Putamen (tissue), 1 donor: ENCODE results near the gene UBTF.

Source experiments
- DNase-seq: peaks from one replicate; pipeline ENCODE4 v3.0.0-alpha.2; 2016; ENCODE audit warnings: low spot score

The UBTF gene, protein sequence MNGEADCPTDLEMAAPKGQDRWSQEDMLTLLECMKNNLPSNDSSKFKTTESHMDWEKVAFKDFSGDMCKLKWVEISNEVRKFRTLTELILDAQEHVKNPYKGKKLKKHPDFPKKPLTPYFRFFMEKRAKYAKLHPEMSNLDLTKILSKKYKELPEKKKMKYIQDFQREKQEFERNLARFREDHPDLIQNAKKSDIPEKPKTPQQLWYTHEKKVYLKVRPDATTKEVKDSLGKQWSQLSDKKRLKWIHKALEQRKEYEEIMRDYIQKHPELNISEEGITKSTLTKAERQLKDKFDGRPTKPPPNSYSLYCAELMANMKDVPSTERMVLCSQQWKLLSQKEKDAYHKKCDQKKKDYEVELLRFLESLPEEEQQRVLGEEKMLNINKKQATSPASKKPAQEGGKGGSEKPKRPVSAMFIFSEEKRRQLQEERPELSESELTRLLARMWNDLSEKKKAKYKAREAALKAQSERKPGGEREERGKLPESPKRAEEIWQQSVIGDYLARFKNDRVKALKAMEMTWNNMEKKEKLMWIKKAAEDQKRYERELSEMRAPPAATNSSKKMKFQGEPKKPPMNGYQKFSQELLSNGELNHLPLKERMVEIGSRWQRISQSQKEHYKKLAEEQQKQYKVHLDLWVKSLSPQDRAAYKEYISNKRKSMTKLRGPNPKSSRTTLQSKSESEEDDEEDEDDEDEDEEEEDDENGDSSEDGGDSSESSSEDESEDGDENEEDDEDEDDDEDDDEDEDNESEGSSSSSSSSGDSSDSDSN

DNA sequence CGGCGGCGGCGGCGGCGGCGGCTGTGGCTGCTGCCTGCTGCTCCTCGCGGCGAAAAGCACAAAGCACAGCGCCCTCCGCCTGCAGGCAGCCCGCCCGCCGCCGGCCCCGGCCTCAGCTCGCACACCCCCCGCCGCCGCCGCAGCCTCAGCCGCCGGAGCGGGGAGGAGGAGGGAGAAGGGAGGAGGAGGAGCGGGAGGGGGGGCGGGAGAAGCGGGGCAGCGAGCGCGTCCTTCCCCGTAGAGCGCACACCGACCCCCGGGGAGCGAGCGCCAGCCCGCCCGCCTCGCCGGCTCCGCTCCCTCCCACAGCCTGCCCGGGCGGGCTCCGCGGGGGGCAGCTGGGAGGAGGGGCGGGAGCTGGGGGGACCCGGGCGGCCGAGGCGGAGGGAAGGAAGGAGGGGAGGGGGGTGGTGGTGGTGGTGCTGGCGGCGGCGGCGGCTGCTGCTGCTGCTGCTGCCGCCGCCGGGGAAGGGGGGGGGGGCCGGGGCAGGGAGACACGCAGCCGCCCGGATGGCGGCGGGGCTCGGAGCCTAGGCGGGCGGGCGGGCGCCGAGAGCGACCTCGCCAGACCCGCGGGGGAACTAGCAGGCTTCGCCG lies at the start of gene UBTF:
UBTF (minus strand) TSS at position 60 of the 597 bp plus-strand sequence. CDS start 1,446 bp downstream, outside the sequence.
- peak; percentile 80 for DNase-seq

DNA sequence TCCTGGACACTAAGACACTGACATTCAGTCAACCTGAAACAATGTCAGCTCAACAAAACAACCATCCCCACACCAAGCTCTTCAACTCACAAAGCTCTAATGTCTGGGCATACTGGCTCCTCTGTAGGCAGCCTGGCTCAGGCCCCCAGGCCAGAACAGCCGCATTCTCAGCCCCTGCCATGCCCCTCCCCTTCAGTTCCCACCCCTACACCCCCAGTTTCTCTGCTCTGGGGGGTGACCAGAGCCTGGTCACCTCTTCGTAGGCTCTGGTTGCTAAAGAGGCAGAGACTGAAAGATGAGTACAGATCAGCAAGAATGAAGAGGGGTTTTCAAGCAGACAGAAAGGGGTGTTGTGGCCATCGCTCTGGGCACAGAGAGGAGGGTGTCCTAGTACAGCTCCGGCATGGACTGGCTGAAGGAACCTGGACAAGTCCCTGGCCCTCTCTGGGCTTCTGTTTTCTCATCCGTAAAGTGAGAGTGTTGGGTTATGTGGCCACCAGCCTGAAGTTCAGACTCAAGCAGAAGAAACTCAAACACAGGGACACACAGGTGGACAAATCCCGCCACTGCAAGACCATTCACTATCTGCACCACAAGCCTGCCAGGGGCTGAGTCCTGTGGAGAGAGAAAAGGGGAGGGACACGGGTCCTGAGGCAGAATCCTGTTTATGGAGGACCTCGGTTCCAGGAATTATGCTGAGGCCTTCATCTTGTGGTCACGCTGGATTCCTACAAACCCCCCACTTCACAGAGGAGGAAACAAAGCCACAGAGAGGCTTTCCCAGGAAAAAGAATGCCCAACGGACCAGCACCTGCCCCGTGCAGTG lies 49.4 kb upstream of the UBTF start:
- no peak for DNase-seq

DNA sequence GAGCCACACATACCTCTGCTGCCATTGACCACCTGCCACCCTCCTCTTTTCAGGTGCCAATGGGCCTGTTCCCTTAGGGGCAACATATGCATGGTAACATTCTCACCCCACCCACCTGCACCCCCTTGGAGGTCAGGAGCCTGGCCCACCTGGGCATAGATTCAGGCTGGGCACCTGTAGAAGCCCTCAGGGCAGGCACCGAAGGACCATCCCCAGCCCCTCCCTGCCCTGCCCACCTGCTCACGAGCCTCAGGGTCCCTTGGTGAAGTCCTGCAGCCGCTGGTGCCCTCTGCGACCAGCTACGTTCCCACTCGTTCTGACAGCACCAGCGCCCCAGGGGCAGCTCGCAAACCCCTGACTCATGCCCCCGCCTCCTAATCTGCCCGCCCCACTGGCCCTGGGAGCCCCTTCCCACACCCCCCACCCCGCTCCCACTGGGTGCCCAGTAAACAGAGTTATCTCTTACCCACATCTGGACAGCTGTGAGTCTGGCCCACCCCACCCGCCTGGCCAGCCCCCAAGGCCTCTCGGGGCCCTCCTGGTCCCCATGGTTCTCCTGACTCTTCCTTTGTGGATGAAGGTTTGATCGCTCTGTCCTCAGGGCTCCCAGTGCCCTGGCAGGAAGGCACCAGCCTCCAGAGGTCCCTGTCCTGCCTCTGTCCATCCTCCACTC lies 48.5 kb upstream of the UBTF start, which contains the start of gene SLC4A1:
SLC4A1 (minus strand) TSS at position 318 of the 673 bp plus-strand sequence. CDS start 5,269 bp downstream, outside the sequence.
- no peak for DNase-seq

DNA sequence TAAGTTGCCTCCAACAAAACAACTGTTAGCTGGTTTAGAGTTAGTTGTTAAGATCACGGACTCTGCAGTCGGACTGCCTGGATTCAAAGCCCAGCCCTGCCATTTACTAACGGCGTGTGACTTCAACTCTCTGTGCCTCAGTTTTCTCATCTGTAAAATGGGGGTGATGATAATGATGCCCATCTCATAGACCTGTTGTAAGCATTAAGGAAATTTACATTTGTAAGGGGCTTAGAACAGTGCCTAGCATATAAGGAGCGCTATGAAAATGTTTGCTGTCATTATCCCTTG lies 47.6 kb upstream of the UBTF start:
- no peak for DNase-seq

DNA sequence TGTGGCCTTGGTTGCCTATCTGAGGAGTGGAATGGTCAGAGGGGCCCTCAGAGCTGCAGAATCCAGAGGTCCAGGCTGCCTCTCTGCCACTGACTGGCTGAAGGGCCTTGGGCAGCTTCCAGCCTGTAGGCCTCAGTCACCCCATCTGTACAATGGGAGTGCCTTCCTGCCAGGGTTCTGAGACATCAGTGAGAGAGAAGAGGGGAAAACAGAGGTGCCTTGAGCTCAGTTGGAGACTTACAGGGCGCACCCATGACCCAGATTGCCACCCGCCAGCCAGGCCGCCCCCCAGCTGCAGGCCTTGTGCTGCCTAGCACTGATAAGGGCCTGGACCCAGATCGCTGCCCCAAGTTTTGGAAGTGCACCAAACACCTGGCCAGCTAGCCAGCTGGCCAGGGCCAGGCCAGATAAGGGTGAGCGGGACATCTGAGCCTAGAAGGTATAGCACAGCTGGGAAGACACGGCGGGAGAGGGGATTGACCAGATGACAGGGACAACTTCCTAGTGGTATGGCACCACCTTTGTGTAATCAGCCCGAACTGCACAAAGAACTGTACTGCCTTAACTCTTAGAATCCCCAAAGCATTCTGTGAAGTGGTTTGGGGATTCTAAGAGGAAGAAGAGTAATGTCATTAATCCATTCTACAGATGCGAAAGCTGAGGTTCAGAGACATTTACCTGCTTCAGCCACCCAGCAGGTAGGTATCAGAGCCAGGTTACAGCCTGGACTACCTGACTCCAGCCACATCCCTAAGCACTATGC lies 47.1 kb upstream of the UBTF start:
- no peak for DNase-seq

DNA sequence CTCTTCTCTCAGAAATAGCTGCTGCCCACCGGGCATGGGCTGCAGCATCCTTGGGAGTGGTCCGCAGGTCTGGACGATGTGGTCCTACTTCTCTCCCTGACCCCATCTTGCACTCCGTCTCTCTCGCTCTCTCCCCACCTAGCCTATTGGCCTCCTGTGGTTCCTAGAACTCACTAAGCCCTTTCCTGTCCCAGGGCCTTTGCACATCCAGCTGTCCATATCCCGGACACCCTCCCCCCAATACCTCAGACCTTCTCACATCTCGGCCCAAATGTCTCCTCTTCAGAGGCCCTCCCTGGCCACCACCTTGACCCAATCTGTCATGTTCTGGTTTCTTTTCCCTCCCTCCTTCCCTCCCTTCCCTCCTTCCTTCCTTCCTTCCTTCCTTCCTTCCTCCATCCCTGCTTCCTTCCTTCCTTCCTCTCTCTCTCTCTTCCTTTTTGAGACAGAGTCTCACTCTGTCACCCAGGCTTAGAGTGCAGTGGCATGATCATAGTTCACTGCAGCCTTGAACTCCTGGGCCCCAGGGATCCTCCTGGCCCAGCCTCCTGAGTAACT lies 43.9 kb upstream of the UBTF start:
- no peak for DNase-seq

DNA sequence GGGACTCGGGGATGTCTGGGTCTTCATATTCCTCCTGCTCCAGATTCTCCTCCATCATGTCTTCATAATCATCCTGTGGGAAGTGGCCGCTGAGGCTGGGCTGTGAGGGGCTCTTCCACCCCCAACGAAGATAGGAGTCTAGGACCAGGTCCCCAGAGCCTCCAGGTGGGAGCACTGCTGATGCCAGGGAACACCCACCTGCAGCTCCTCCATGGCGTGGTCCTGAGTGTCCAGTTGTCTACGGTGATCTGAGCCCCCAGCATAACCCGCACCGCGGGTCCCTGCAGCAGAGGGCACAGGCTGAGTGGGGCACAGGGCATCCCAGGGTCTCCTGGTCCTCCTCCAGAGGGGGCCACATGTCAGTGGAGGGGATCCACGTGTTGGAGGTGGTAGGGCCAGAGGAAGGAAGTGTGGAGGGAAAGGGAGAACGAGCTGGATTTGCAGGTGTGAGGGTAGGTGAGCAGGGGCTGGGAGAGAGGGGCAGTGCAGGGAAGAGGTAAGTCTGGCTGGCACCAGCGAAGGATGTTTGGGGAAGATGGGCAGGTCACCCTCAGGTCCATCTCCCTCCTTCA lies 43.3 kb upstream of the UBTF start:
- DNase-seq: no peak

DNA sequence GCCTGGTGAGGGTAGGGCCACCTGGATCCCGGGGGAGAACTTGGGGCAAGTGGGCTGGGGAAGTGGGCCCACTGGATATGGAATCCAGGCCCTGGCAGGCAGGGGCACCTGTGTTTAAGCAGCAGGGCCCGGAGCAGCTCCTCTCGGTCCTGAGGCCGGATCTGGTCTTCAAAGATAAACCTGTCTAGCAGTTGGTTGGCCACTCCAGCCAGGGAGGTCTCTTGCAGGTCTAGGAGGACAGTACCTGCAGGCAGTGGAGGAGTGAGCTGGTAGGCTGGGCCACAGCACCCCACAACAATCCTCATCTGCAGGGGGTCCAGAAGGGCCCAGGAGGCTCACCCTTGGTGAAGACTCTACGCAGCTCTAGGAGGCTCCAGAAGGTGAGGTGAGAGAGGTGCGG lies 40.8 kb upstream of the UBTF start:
- DNase-seq: no peak

DNA sequence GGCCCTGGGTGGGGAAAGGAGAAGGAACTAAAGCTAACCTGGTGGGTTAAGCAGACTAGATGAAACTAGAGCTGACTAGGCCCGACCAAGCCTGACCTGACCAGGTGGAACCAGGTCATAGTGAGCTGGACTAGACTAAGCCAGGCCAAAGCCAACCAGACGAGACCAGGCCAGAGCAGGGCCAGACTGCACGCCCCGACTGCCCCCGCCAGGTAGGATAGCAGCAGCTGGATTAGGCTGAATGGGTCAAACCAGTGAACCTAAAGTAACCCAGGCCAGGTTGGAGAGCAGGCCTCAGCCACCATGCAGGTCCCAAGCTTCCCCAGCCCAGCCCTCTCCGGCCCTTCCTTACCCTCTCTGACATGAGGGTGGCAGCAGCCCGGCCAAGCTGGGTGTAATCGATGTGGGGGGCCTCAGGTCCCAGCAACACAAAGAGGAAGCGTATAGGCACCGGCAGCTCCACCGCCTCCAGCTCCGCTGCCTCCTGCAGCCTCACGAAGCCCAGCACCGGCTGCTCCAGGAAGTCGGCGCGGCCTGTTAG lies 39.4 kb upstream of the UBTF start:
- no peak for DNase-seq

DNA sequence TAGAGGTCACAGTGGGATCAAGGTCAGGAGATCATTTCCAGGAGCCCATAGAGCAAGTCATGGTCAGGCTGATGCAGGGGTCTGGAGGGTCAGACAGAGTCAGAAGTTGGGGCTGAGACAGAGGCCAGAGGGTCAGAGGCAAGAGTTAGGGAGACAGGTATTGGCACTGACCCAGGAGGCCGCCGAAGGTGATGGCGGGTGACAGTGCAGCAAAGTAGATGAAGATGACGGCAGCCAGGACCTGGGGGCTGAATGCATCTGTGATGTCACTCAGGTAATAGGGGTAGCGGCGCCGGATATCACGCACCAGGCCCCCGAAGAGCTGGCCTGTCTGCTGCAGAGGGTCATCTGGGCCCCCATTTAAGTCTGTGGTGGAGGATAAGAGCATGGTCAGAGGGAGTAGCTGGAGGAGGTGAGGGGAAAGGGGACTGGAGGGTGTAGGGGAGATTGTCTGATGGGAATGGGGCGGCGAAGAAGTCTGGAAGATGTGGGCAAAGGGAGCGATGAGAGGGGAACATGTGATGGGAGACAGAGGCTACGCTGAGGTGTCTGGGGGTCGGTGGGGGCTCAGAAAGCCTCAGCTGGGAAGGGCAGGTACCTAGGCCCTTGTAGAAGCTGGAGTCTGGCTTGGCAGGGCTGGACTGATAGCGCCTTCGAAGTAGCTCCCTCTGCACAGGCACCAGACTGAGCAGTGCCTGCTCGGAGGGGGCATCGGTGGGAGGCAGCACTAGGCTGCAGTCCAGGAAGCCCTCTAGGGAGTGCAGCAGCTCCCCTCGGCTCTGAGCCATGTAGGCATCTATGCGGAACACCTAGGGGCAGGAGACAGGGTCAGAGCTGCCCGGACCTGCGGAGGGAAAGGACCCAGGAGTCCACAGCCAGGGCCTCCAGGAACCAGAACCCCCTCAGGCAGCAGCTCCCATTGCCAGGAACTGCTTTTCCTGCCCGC lies 38.6 kb upstream of the UBTF start:
- DNase-seq: no peak

DNA sequence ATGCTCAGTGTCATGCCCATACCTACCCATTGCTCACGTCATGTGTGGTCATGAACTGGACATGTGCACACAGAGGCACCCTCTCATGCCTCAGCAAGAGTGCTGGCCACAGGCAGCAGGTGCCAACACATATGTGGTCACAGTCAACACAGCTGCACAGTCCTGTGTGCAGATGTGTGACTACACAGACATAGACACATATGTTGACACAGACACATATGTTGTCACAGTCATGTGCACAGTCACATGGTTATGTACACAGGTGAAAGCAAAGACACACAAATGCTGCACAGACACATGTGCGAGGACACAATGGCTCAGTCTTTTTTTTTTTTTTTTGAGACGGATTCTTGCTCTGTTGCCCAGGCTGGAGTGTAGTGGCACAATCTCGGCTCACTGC lies 37.2 kb upstream of the UBTF start:
- DNase-seq: no peak

DNA sequence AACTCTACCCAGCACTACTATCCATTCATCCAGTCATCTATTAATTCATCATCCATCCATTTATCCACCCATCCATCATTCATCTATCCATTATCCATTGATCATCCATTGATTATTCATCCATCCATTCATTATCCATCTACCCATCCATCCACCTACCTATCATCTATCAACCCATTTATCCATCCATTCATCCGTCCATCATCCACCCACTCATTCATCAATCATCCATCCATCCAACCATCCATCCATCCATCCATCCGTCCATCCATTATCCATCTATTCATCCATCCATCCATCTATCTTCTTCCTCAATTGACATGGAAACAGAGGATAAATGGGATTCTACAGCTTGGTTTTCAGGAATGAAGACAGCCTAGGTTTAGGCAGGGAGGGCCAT lies 36.4 kb upstream of the UBTF start:
- DNase-seq: no peak

DNA sequence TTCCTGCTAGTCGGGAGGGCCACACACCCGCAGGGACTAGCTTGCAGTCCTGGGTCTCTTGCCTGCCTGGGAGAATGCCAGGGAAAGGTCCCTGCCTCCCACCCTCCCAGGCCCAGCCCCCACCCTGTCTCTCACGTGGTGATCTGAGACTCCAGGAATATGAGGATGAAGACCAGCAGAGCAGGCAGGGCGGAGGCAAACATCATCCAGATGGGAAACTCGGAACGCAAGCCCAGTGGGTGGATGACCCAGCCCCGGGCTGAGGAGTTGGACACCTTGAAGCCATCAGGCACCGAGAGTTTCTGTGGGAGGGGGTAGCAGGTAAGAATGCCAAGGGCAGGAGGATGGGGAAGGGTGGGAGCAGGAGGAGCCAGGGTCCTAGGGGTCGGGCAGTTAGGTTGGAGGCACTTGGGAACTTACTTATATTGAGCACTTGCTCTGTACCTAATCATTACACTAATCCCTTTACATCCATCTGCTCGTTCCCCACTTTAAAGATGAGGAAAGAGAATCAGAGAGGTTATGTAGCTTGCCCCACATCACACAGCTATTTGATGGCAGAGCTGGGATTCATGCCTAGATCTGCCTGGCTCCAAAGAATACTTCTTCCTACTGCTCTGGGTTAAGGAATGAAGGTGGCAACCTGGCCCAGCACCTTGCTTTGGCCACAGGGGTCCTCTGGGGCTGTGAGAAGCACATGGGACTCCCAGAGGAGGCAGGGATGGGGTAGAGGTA lies 35.1 kb upstream of the UBTF start:
- DNase-seq: no peak

DNA sequence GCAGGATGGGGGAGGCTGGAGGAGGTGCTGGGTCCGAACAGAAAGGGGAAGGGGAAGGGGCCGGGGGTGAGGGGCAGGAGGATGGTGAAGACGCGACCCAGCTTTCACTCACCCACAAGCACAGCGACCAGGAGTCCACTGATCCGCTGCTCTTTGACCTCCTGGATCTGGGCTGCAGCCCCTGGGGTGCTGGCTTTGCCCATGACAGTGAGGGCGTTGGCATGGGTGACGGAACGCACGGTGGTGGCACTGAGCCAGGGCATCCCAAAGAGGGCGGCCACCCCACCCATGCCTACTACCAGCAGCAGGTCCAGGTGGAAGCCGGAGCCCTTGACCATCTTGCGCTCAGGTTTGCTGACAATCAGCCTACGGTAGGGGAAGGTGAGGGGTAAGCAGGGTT lies 33.5 kb upstream of the UBTF start:
- DNase-seq: no peak

DNA sequence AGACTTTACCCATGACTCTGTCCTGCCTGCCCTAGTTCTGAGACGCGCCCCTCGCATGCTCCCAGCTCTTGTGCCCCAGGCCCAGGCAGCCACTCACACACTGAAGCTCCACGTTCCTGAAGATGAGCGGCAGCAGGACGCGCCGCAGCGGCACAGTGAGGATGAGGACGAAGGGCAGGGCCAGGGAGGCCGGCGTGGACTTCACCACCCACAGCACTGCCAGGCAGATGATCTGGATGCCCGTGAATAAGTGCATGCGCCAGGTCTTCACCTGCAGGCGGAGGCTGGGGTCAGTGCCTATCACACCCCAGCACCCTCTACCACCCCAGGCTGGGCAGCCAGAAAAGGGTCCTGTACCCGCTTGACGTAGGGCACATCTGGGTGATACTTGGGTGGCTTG lies 31.6 kb upstream of the UBTF start:
- DNase-seq: no peak

DNA sequence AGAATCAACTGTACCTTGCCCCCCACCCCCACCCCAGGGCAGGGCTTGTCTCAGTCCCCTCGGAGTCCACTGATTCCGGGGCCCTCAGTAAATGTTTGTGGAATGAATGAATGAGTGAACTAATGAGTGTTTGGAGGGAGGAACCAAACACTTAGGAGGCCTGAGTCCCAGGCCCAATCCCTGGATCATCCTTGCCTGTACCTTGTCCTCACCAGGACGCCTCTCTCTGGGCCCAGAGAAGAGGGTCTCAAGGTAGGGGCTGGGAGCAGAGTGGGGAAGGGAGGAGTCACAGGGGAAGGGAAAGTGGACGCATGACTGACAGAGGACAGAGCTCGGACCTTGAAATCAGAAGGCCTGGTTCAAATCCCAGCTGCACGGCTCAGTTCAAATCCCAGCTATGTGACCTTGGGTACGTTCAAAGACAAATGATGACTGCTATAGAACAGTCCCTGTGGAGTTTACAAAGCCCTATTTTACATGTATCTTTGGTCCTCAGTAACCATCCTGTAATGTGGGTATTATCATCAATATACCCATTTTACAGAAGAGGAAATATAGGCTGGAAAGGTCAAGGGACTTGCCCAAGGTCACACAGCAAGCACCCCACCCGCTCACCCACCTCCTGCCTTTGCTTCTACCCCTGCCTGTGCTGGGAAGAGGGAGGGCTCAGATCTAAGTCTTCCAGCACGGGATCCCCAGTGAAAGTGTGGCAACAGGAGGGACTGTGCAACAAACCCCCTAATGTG lies 30.2 kb upstream of the UBTF start:
- DNase-seq: no peak
